ENCODE measurements around the gene DDX11. TPM values are rescaled to one million over a fixed set of nuclear protein-coding genes. Genes with fewer than 3 reads are reported as not detected.
"Not testable (repeated sequence)": the region's sequence is repeated elsewhere in the genome, so short reads cannot be mapped to it uniquely, and the experiment has no call there.

Gene DDX11
- polyA plus RNA-seq (2013, experiment 1 of 4), result 110 TPM
- polyA plus RNA-seq (2013, experiment 2 of 4), result 110 TPM
- 67.1 TPM for polyA plus RNA-seq (2013, experiment 3 of 4)
- polyA plus RNA-seq (2013, experiment 4 of 4), result 78.7 TPM

DNA sequence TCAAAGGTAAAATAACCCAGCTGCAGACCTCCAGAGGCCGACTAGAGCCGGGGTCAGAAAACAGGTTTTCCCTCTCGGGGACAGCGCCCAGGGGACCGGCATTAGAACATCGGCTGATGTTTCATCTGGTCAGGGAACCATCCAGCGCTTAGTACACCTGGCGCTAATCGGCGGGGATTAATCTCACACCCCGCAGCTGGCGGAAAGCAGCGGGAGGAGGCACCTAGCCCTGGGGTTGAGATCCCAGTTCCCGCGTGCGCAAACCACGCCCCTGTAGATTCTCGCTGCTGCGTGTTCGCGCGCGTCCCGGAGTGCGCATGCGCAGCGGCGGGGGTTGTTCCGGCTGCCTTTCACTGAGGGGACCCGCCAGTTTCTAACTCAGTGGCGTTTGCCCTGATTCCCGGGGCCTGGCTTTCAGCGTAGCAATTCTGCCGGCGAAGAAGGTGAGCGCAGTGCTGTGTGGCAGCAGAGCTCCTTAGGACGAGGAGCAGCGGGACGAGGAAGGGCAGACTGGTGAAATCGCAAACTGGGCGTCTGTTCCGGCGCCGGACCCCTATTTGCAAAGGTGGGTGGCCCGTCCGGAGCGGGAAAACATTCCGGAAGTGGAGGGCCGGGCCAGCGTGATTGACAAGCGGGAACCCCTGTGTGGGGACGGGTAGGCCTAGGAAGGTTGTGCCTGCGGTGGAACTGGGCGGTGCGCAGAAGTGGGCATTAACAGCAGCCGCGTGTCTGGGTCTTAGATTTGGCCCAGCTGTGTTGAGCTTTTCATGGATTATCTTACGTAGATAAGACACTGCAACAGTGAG, at the start of gene DDX11:
Gene DDX11 (plus strand): TSS at position 334 of the 806 bp plus-strand sequence. CDS start 4,534 bp downstream, outside the sequence.
- not testable (repeated sequence) for H3K36me3 ChIP-seq (ENCODE audit: control insufficient read depth, insufficient read depth, low read length); H3K27me3 ChIP-seq (ENCODE audit: control insufficient read depth, insufficient read depth, low read length, poor library complexity, severe bottlenecking); H3K9me3 ChIP-seq (ENCODE audit: control insufficient read depth, low read length); H3K4me1 ChIP-seq (ENCODE audit: control insufficient read depth, insufficient read depth, low read length)
- peak within 1 kb of the TSS; percentile 69 for H3K27ac ChIP-seq (ENCODE audit: insufficient read depth, low read depth, low read length, poor library complexity, severe bottlenecking)
- WGBS, 2 experiments, result 0% methylated on average over 58 of the region's 58 CpGs
- H3K4me3 ChIP-seq (ENCODE audit: insufficient read depth, low read depth, low read length), result peak within 1 kb of the TSS; percentile 79

GRCh38 chr12:31026202-31026601, 47.5 kb upstream of the DDX11 start:
- 94% methylated on average over 7 of the region's 7 CpGs for WGBS, 2 experiments

DNA sequence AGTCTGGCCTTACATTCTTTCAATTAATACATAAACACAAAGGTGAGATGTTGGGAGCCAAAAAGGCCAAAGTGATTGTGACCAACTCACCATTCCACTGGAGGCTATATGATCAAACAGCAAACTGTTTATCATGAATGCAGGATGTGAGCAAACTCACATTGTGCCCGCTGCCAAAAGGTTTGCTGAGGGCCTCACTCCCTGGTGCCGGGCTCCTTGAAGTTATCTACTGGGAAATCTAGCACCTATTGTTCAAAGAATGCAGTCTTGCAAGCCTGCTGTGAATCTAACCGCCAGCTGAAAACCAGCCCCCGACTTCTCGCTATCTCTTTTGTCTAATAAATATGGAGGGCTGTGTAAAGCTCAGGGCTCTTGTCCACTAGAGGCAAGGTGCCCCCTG, 46.7 kb upstream of the DDX11 start:
- H3K4me1 ChIP-seq (ENCODE audit: control insufficient read depth, insufficient read depth, low read length); H3K36me3 ChIP-seq (ENCODE audit: control insufficient read depth, insufficient read depth, low read length); H3K27me3 ChIP-seq (ENCODE audit: control insufficient read depth, insufficient read depth, low read length, poor library complexity, severe bottlenecking); H3K4me3 ChIP-seq (ENCODE audit: insufficient read depth, low read depth, low read length); H3K9me3 ChIP-seq (ENCODE audit: control insufficient read depth, low read length); H3K27ac ChIP-seq (ENCODE audit: insufficient read depth, low read depth, low read length, poor library complexity, severe bottlenecking): not testable (repeated sequence)
- WGBS, 2 experiments, result 95 to 98% methylated on average over 5 of the region's 5 CpGs

More at GRCh38 chr12:31026202-31026601, 47.5 kb upstream of the DDX11 start:
- Histone ChIP-seq H3K36me3 (ENCODE audit: control insufficient read depth, insufficient read depth, low read length) (no peaks in the 10 kb centered on the region), H3K27ac (ENCODE audit: insufficient read depth, low read depth, low read length, poor library complexity, severe bottlenecking) (no peak overlapping the region), H3K27me3 (ENCODE audit: control insufficient read depth, insufficient read depth, low read length, poor library complexity, severe bottlenecking) (no peaks in the 10 kb centered on the region), H3K4me3 (ENCODE audit: insufficient read depth, low read depth, low read length) (no peak overlapping the region), H3K9me3 (ENCODE audit: control insufficient read depth, low read length) (peaks cover 2% of the 10 kb centered on the region), H3K4me1 (ENCODE audit: control insufficient read depth, insufficient read depth, low read length) (no peaks in the 10 kb centered on the region)

- Histone ChIP-seq H3K27ac (ENCODE audit: insufficient read depth, low read depth, low read length, poor library complexity, severe bottlenecking) (no peak overlapping the region), H3K4me1 (ENCODE audit: control insufficient read depth, insufficient read depth, low read length) (no peaks in the 10 kb centered on the region), H3K4me3 (ENCODE audit: insufficient read depth, low read depth, low read length) (no peak overlapping the region), H3K9me3 (ENCODE audit: control insufficient read depth, low read length) (peaks cover 2% of the 10 kb centered on the region), H3K36me3 (ENCODE audit: control insufficient read depth, insufficient read depth, low read length) (no peaks in the 10 kb centered on the region), H3K27me3 (ENCODE audit: control insufficient read depth, insufficient read depth, low read length, poor library complexity, severe bottlenecking) (no peaks in the 10 kb centered on the region)
- 84 to 85% methylated on average over 11 of the region's 11 CpGs for WGBS, 2 experiments
These were observed 44.2 kb upstream of the DDX11 start for GRCh38 chr12:31029468-31029867.

DNA sequence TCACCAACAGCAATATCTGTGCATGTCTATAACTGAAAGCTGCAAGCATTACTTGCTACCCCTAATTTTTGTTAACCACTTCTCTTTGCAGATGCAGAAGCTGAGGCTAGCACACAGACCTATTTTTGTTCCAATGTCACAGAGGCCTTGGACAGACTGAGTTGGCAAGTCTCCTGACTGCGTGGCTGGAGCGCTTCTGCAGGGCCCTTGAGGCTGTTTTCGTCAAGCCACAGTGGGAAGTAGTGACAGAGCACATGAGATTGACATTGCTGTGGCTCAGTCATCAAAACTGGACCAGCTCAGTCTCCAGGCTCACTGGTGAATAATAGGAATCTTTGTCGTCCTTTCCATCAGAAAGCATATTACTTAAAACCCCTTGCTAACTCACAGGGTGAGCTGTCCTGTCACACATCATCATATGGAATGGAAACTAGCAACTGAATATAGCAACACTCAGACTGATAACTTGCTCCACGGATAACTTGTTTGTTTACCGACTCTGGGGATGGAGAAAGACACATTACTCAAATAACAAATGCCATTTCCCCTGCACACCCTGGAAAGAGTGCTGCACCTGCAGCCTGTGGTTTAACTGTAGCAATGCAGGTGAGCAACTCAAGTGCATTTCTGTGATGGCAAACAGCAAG, 43.6 kb upstream of the DDX11 start:
- Histone ChIP-seq H3K27ac (ENCODE audit: insufficient read depth, low read depth, low read length, poor library complexity, severe bottlenecking) (no peak overlapping the region), H3K36me3 (ENCODE audit: control insufficient read depth, insufficient read depth, low read length) (no peaks in the 10 kb centered on the region), H3K9me3 (ENCODE audit: control insufficient read depth, low read length) (peaks cover 2% of the 10 kb centered on the region), H3K4me3 (ENCODE audit: insufficient read depth, low read depth, low read length) (no peak overlapping the region), H3K4me1 (ENCODE audit: control insufficient read depth, insufficient read depth, low read length) (no peaks in the 10 kb centered on the region), H3K27me3 (ENCODE audit: control insufficient read depth, insufficient read depth, low read length, poor library complexity, severe bottlenecking) (no peaks in the 10 kb centered on the region)
- WGBS, 2 experiments, result 88 to 90% methylated on average over 4 to 6 of the region's 6 CpGs

DNA sequence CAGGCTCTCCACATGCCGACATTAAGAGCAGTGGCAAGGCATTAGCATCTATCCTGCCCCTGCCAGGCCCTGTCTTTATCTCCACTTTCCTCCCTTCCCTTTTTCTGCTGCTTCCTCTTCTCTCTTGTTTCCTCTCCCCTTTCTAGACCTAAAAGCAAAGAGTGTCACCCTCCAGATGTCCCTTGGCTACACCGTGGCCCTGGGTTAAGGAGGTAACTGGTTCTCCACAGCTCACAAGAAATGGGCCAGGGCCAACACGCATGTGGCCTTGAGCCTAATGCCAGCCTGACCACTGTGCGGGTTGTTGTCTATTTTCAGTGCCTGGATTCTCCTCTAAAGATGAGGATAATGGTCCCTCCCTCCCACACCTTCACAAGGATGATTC, 41.7 kb upstream of the DDX11 start:
- H3K36me3 ChIP-seq (ENCODE audit: control insufficient read depth, insufficient read depth, low read length), result no peaks in the 10 kb centered on the region
- no peak overlapping the region for H3K4me3 ChIP-seq (ENCODE audit: insufficient read depth, low read depth, low read length)
- no peaks in the 10 kb centered on the region for H3K4me1 ChIP-seq (ENCODE audit: control insufficient read depth, insufficient read depth, low read length)
- H3K27ac ChIP-seq (ENCODE audit: insufficient read depth, low read depth, low read length, poor library complexity, severe bottlenecking), result no peak overlapping the region
- H3K9me3 ChIP-seq (ENCODE audit: control insufficient read depth, low read length), result peaks cover 2% of the 10 kb centered on the region
- WGBS, 2 experiments, result 85 to 92% methylated on average over 4 of the region's 4 CpGs
- H3K27me3 ChIP-seq (ENCODE audit: control insufficient read depth, insufficient read depth, low read length, poor library complexity, severe bottlenecking), result no peaks in the 10 kb centered on the region

- Histone ChIP-seq H3K27ac (ENCODE audit: insufficient read depth, low read depth, low read length, poor library complexity, severe bottlenecking) (no peak overlapping the region), H3K4me1 (ENCODE audit: control insufficient read depth, insufficient read depth, low read length) (no peaks in the 10 kb centered on the region), H3K27me3 (ENCODE audit: control insufficient read depth, insufficient read depth, low read length, poor library complexity, severe bottlenecking) (no peaks in the 10 kb centered on the region), H3K4me3 (ENCODE audit: insufficient read depth, low read depth, low read length) (no peak overlapping the region), H3K9me3 (ENCODE audit: control insufficient read depth, low read length) (no peaks in the 10 kb centered on the region), H3K36me3 (ENCODE audit: control insufficient read depth, insufficient read depth, low read length) (no peaks in the 10 kb centered on the region)
- 78 to 83% methylated on average over 3 of the region's 3 CpGs for WGBS, 2 experiments
These were observed 40.5 kb upstream of the DDX11 start for GRCh38 chr12:31033146-31033545.

DNA sequence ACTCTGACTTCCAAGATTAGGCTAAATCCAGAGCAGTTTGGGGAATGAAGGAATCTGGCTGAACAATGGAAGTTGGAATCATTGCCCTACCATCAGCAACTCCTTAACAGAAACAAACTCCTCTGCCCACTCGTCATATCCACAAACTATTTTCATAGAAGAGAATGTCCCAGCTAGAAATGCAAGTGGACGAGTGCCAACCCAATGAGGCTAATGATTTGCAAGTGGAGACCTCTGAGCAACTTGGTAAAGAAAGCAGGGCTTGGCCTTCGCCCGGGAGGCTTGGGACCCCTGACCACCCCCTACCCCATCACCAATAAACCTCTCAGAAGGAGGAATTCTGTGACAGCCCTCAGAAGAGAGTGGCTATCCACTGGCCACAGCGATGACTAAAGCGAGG, 40.0 kb upstream of the DDX11 start:
- Histone ChIP-seq H3K27ac (ENCODE audit: insufficient read depth, low read depth, low read length, poor library complexity, severe bottlenecking) (no peak overlapping the region), H3K4me1 (ENCODE audit: control insufficient read depth, insufficient read depth, low read length) (no peaks in the 10 kb centered on the region), H3K4me3 (ENCODE audit: insufficient read depth, low read depth, low read length) (no peak overlapping the region), H3K27me3 (ENCODE audit: control insufficient read depth, insufficient read depth, low read length, poor library complexity, severe bottlenecking) (no peaks in the 10 kb centered on the region), H3K9me3 (ENCODE audit: control insufficient read depth, low read length) (no peaks in the 10 kb centered on the region), H3K36me3 (ENCODE audit: control insufficient read depth, insufficient read depth, low read length) (no peaks in the 10 kb centered on the region)
- WGBS, 2 experiments, result 92 to 97% methylated on average over 6 of the region's 6 CpGs

DNA sequence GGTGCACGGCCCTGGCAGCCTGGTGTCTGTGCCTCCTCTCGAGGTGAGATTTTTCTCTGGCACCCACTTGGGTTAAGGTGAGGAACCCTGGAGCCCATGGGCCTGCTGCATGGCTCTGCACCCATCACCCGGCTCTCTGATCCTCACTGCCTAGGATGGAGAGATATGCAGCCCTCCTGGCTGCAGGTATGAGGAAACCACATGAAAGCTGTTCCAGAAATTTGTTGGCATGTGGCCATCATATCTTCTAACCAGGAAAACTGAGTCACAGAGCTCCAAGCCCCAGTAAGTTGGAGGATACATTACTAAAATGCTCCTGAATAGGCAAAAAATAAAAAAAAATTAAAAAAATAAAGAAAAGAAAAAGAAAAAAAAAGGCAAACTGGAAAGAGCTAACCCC, 39.3 kb upstream of the DDX11 start:
- H3K36me3 ChIP-seq (ENCODE audit: control insufficient read depth, insufficient read depth, low read length), result no peaks in the 10 kb centered on the region

DNA sequence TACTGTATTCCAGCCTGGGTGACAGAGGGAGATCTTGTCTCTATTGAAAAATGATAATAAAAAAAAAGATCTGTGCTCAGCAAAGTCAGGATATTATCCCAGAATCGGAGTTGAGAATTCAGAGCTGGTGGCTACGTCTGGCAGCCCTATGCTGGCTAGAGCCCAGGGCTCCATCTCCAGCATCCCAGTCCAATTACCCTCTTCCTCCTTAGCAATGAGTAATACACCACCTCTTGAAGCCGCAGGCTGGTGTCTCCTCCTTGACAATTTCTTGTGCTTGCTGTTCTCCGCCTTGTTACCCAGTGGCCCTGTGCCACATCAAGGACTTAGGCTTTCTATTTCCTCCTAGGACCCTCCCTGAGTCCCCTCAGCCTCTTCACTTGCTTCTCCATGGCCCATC, 38.4 kb upstream of the DDX11 start:
- Histone ChIP-seq H3K27ac (ENCODE audit: insufficient read depth, low read depth, low read length, poor library complexity, severe bottlenecking) (no peak overlapping the region), H3K9me3 (ENCODE audit: control insufficient read depth, low read length) (no peaks in the 10 kb centered on the region), H3K36me3 (ENCODE audit: control insufficient read depth, insufficient read depth, low read length) (no peaks in the 10 kb centered on the region), H3K27me3 (ENCODE audit: control insufficient read depth, insufficient read depth, low read length, poor library complexity, severe bottlenecking) (no peaks in the 10 kb centered on the region), H3K4me3 (ENCODE audit: insufficient read depth, low read depth, low read length) (no peak overlapping the region), H3K4me1 (ENCODE audit: control insufficient read depth, insufficient read depth, low read length) (no peaks in the 10 kb centered on the region)
- WGBS, 2 experiments, result 93 to 94% methylated on average over 4 of the region's 4 CpGs

More for the DNA sequence above, 39.3 kb upstream of the DDX11 start:
- no peak overlapping the region for H3K27ac ChIP-seq (ENCODE audit: insufficient read depth, low read depth, low read length, poor library complexity, severe bottlenecking)
- H3K4me1 ChIP-seq (ENCODE audit: control insufficient read depth, insufficient read depth, low read length), result no peaks in the 10 kb centered on the region
- no peak overlapping the region for H3K4me3 ChIP-seq (ENCODE audit: insufficient read depth, low read depth, low read length)
- no peaks in the 10 kb centered on the region for H3K27me3 ChIP-seq (ENCODE audit: control insufficient read depth, insufficient read depth, low read length, poor library complexity, severe bottlenecking)
- H3K9me3 ChIP-seq (ENCODE audit: control insufficient read depth, low read length), result no peaks in the 10 kb centered on the region
- 91 to 92% methylated on average over 3 of the region's 3 CpGs for WGBS, 2 experiments

Data from ectodermal cell (in vitro differentiated cells).